ENCODE results near the gene COL4A3.

- TF ChIP-seq POLR2AphosphoS5 (IDR thresholded peaks at IDR 0.05; ENCODE audit: low read depth, low read length) (no peak), POLR2A (IDR thresholded peaks at IDR 0.05; ENCODE audit: low read depth, low read length) (no peak)
Measured at GRCh38 chr2:227125506-227125905, 38.9 kb upstream of the COL4A3 start.
